ENCODE measurements around the gene PPP1R14C.

The PPP1R14C gene

GRCh38 chr6:150165020-150165702 is 22.3 kb downstream of the PPP1R14C start:
- no peak overlapping the region for H2AFZ ChIP-seq (ENCODE audit: low read depth, low read length)
- no peak overlapping the region for H3K4me3 ChIP-seq (ENCODE audit: insufficient read depth in 1 of 2, low read depth in 1 of 2, low read length in 2 of 2)
- no peak overlapping the region for H3K27ac ChIP-seq (ENCODE audit: low read length, poor library complexity, severe bottlenecking)
- H3K9me3 ChIP-seq (ENCODE audit: control insufficient read depth, low read length): no peaks in the 10 kb centered on the region
- no peak overlapping the region for H2BK15ac ChIP-seq (ENCODE audit: low read depth, poor library complexity, severe bottlenecking)
- H2BK5ac ChIP-seq (ENCODE audit: low read depth, low read length, poor library complexity, severe bottlenecking): no peak overlapping the region
- no peak overlapping the region for H2AK5ac ChIP-seq (ENCODE audit: low read length, severe bottlenecking)
- no peak overlapping the region for H3K23ac ChIP-seq (ENCODE audit: low read length in 2 of 2)
- no peak overlapping the region for H3K4me2 ChIP-seq (ENCODE audit: low read length, poor library complexity, severe bottlenecking)
- no peaks in the 10 kb centered on the region for H3K36me3 ChIP-seq (ENCODE audit: control insufficient read depth in 1 of 2, insufficient read depth in 2 of 2, low read depth in 1 of 2, low read length in 2 of 2)
- H3K4ac ChIP-seq (ENCODE audit: low read depth in 1 of 2, low read length in 2 of 2): no peak overlapping the region
- H4K8ac ChIP-seq (ENCODE audit: low read length): no peak overlapping the region
- no peak overlapping the region for H3K14ac ChIP-seq (ENCODE audit: low read length in 2 of 2)
- H3K18ac ChIP-seq (ENCODE audit: low read depth in 1 of 2, low read length in 2 of 2): no peak overlapping the region
- peaks cover 2% of the 10 kb centered on the region for H3K4me1 ChIP-seq (ENCODE audit: control insufficient read depth, insufficient read depth, low read depth, low read length)
- no peak overlapping the region for H4K91ac ChIP-seq (ENCODE audit: low read length)
- H3K79me1 ChIP-seq (replicated peaks; ENCODE audit: low read length, poor library complexity, severe bottlenecking): peaks cover 1% of the 10 kb centered on the region
- no peak overlapping the region for H2BK12ac ChIP-seq (ENCODE audit: low read length in 2 of 2)
- H2BK120ac ChIP-seq (ENCODE audit: low read depth, low read length): no peak overlapping the region
- H3K27me3 ChIP-seq (ENCODE audit: control insufficient read depth in 1 of 2, insufficient read depth in 1 of 2, low read length in 2 of 2): no peaks in the 10 kb centered on the region
- DNase-seq: no peak
- no peak overlapping the region for H3K9ac ChIP-seq (ENCODE audit: low read length)

- no peak overlapping the region for H3K4me3 ChIP-seq (ENCODE audit: insufficient read depth in 1 of 2, low read depth in 1 of 2, low read length in 2 of 2)
- H3K14ac ChIP-seq (ENCODE audit: low read length in 2 of 2): no peak overlapping the region
- no peak overlapping the region for H3K4me2 ChIP-seq (ENCODE audit: low read length, poor library complexity, severe bottlenecking)
- no peak overlapping the region for H4K91ac ChIP-seq (ENCODE audit: low read length)
- H2BK12ac ChIP-seq (ENCODE audit: low read length in 2 of 2): no peak overlapping the region
- peaks cover 2% of the 10 kb centered on the region for H3K4me1 ChIP-seq (ENCODE audit: control insufficient read depth, insufficient read depth, low read depth, low read length)
- no peaks in the 10 kb centered on the region for H3K27me3 ChIP-seq (ENCODE audit: control insufficient read depth in 1 of 2, insufficient read depth in 1 of 2, low read length in 2 of 2)
- H3K4ac ChIP-seq (ENCODE audit: low read depth in 1 of 2, low read length in 2 of 2): no peak overlapping the region
- no peaks in the 10 kb centered on the region for H3K36me3 ChIP-seq (ENCODE audit: control insufficient read depth in 1 of 2, insufficient read depth in 2 of 2, low read depth in 1 of 2, low read length in 2 of 2)
- no peak overlapping the region for H2AFZ ChIP-seq (ENCODE audit: low read depth, low read length)
- H2AK5ac ChIP-seq (ENCODE audit: low read length, severe bottlenecking): no peak overlapping the region
- no peak overlapping the region for H3K9ac ChIP-seq (ENCODE audit: low read length)
- H3K23ac ChIP-seq (ENCODE audit: low read length in 2 of 2): no peak overlapping the region
- no peak overlapping the region for H3K18ac ChIP-seq (ENCODE audit: low read depth in 1 of 2, low read length in 2 of 2)
- peaks cover 1% of the 10 kb centered on the region for H3K79me1 ChIP-seq (replicated peaks; ENCODE audit: low read length, poor library complexity, severe bottlenecking)
- H2BK15ac ChIP-seq (ENCODE audit: low read depth, poor library complexity, severe bottlenecking): no peak overlapping the region
- no peak for DNase-seq
- no peak overlapping the region for H2BK5ac ChIP-seq (ENCODE audit: low read depth, low read length, poor library complexity, severe bottlenecking)
- H2BK120ac ChIP-seq (ENCODE audit: low read depth, low read length): no peak overlapping the region
- WGBS: 82% methylated on average over 4 of the region's 6 CpGs
- H3K27ac ChIP-seq (ENCODE audit: low read length, poor library complexity, severe bottlenecking): no peak overlapping the region
- no peaks in the 10 kb centered on the region for H3K9me3 ChIP-seq (ENCODE audit: control insufficient read depth, low read length)
- H4K8ac ChIP-seq (ENCODE audit: low read length): no peak overlapping the region
Measured at GRCh38 chr6:150167479-150167873, 24.6 kb downstream of the PPP1R14C start.

- H2BK120ac ChIP-seq (ENCODE audit: low read depth, low read length): no peak overlapping the region
- H3K4ac ChIP-seq (ENCODE audit: low read depth in 1 of 2, low read length in 2 of 2): no peak overlapping the region
- H3K4me1 ChIP-seq (ENCODE audit: control insufficient read depth, insufficient read depth, low read depth, low read length): peaks cover 2% of the 10 kb centered on the region
- H2BK15ac ChIP-seq (ENCODE audit: low read depth, poor library complexity, severe bottlenecking): no peak overlapping the region
- no peak overlapping the region for H2AFZ ChIP-seq (ENCODE audit: low read depth, low read length)
- H3K27me3 ChIP-seq (ENCODE audit: control insufficient read depth in 1 of 2, insufficient read depth in 1 of 2, low read length in 2 of 2): no peaks in the 10 kb centered on the region
- no peaks in the 10 kb centered on the region for H3K79me1 ChIP-seq (replicated peaks; ENCODE audit: low read length, poor library complexity, severe bottlenecking)
- H3K14ac ChIP-seq (ENCODE audit: low read length in 2 of 2): no peak overlapping the region
- no peak overlapping the region for H4K91ac ChIP-seq (ENCODE audit: low read length)
- no peak overlapping the region for H2AK5ac ChIP-seq (ENCODE audit: low read length, severe bottlenecking)
- 100% methylated on average over 1 of the region's 2 CpGs for WGBS
- H3K36me3 ChIP-seq (ENCODE audit: control insufficient read depth in 1 of 2, insufficient read depth in 2 of 2, low read depth in 1 of 2, low read length in 2 of 2): no peaks in the 10 kb centered on the region
- H3K4me2 ChIP-seq (ENCODE audit: low read length, poor library complexity, severe bottlenecking): no peak overlapping the region
- H2BK5ac ChIP-seq (ENCODE audit: low read depth, low read length, poor library complexity, severe bottlenecking): no peak overlapping the region
- H3K18ac ChIP-seq (ENCODE audit: low read depth in 1 of 2, low read length in 2 of 2): no peak overlapping the region
- no peak for DNase-seq
- no peak overlapping the region for H3K27ac ChIP-seq (ENCODE audit: low read length, poor library complexity, severe bottlenecking)
- no peak overlapping the region for H3K23ac ChIP-seq (ENCODE audit: low read length in 2 of 2)
- no peak overlapping the region for H2BK12ac ChIP-seq (ENCODE audit: low read length in 2 of 2)
- no peak overlapping the region for H4K8ac ChIP-seq (ENCODE audit: low read length)
- H3K9ac ChIP-seq (ENCODE audit: low read length): no peak overlapping the region
- H3K9me3 ChIP-seq (ENCODE audit: control insufficient read depth, low read length): no peaks in the 10 kb centered on the region
- no peak overlapping the region for H3K4me3 ChIP-seq (ENCODE audit: insufficient read depth in 1 of 2, low read depth in 1 of 2, low read length in 2 of 2)
Measured at GRCh38 chr6:150169181-150169580, 26.3 kb downstream of the PPP1R14C start.

GRCh38 chr6:150169609-150170008 is 26.8 kb downstream of the PPP1R14C start:
- no peaks in the 10 kb centered on the region for H3K27me3 ChIP-seq (ENCODE audit: control insufficient read depth in 1 of 2, insufficient read depth in 1 of 2, low read length in 2 of 2)
- no peak overlapping the region for H2BK5ac ChIP-seq (ENCODE audit: low read depth, low read length, poor library complexity, severe bottlenecking)
- H3K14ac ChIP-seq (ENCODE audit: low read length in 2 of 2): no peak overlapping the region
- H3K4me3 ChIP-seq (ENCODE audit: insufficient read depth in 1 of 2, low read depth in 1 of 2, low read length in 2 of 2): no peak overlapping the region
- H2BK15ac ChIP-seq (ENCODE audit: low read depth, poor library complexity, severe bottlenecking): no peak overlapping the region
- no peaks in the 10 kb centered on the region for H3K9me3 ChIP-seq (ENCODE audit: control insufficient read depth, low read length)
- peak; percentile 32 for DNase-seq
- H3K36me3 ChIP-seq (ENCODE audit: control insufficient read depth in 1 of 2, insufficient read depth in 2 of 2, low read depth in 1 of 2, low read length in 2 of 2): no peaks in the 10 kb centered on the region
- no peak overlapping the region for H3K4ac ChIP-seq (ENCODE audit: low read depth in 1 of 2, low read length in 2 of 2)
- no peak overlapping the region for H4K91ac ChIP-seq (ENCODE audit: low read length)
- no peak overlapping the region for H4K8ac ChIP-seq (ENCODE audit: low read length)
- H3K4me2 ChIP-seq (ENCODE audit: low read length, poor library complexity, severe bottlenecking): no peak overlapping the region
- no peak overlapping the region for H2AFZ ChIP-seq (ENCODE audit: low read depth, low read length)
- H2BK12ac ChIP-seq (ENCODE audit: low read length in 2 of 2): no peak overlapping the region
- H3K9ac ChIP-seq (ENCODE audit: low read length): no peak overlapping the region
- no peak overlapping the region for H2BK120ac ChIP-seq (ENCODE audit: low read depth, low read length)
- WGBS: 80% methylated on average over 1 of the region's 4 CpGs
- no peak overlapping the region for H3K18ac ChIP-seq (ENCODE audit: low read depth in 1 of 2, low read length in 2 of 2)
- no peak overlapping the region for H2AK5ac ChIP-seq (ENCODE audit: low read length, severe bottlenecking)
- H3K27ac ChIP-seq (ENCODE audit: low read length, poor library complexity, severe bottlenecking): no peak overlapping the region
- peaks cover 2% of the 10 kb centered on the region for H3K4me1 ChIP-seq (ENCODE audit: control insufficient read depth, insufficient read depth, low read depth, low read length)
- no peak overlapping the region for H3K23ac ChIP-seq (ENCODE audit: low read length in 2 of 2)
- H3K79me1 ChIP-seq (replicated peaks; ENCODE audit: low read length, poor library complexity, severe bottlenecking): no peaks in the 10 kb centered on the region
